ENCODE data around the gene ARHGAP5.
A peak's percentile ranks its signal among the peaks of the same experiment; 100 is the strongest.

The ARHGAP5 gene

DNA sequence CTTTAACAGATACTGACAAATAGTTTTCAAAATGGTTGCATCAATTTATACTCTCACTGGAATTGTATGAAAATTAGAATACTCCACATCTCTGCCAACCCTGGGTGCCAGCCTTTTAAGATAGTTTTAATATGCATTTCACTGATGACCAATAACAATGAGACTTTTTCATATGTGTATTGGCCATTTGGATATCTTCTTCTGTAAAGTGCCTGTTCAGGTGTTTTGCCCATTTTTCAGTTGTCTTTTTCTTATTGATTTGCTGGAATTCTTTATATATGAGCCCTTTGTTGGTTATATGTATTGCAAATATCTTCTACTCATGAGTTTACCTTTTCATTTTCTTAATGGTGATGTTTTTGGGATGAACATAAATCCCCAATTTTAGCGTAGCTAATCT lies 108.0 kb downstream of the ARHGAP5 start:
- DNase-seq: no peak

DNA sequence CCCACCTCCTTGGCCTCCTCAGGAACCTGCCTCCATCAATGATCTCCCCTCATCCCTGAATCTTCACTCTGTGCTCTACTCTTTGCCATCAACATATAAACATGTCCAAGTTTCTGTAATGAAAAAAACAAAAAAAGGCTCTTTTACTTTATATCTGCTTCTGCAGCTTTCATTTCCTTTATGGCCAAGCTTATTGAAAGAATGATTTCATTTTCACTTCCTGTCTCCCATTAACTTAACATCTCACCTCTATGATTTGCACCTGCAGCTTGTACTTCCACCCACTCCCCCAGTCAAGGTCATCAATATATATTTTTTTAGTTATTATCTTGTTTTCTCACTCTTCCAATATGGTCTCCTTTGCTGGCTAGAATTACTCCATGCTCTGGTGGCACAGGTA lies 109.1 kb downstream of the ARHGAP5 start:
- DNase-seq: no peak

DNA sequence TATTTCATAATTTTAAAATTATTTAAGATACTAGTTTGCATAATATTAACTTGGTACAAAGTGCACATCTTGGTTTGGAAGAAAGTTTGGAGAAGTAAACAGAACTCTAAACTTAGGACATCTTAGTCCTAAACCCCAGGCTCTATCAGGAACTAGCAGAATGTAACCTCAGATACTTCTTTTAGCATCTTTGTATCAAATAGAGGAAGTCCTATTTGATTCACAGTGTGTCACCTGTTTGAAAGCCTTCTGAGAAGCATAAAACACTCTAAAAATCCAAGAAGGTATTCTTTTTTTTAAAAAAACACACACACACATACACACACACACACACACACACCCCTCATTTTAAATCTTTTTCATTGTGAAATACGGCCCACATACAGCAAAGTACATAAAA lies 112.7 kb downstream of the ARHGAP5 start:
- no peak for DNase-seq

DNA sequence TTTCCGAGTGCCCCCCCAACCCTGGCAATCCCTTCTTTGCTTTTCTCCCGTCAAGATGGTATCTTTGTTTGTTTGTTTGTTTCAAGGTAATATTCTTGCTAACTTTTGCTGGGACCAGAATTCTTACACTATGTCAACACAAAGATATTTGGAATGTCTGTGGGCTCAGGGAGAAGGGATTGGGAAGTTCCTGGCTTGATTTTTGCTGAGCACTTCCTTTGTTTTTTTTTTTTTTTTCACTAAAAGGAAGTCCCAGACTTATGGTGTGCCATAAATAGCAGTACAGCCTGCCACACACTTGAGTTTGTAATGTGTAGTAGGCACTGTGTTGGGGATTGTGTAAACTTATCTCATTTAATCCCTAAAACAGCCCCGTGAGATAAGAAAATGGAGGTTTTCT lies 113.6 kb downstream of the ARHGAP5 start:
- no peak for DNase-seq

DNA sequence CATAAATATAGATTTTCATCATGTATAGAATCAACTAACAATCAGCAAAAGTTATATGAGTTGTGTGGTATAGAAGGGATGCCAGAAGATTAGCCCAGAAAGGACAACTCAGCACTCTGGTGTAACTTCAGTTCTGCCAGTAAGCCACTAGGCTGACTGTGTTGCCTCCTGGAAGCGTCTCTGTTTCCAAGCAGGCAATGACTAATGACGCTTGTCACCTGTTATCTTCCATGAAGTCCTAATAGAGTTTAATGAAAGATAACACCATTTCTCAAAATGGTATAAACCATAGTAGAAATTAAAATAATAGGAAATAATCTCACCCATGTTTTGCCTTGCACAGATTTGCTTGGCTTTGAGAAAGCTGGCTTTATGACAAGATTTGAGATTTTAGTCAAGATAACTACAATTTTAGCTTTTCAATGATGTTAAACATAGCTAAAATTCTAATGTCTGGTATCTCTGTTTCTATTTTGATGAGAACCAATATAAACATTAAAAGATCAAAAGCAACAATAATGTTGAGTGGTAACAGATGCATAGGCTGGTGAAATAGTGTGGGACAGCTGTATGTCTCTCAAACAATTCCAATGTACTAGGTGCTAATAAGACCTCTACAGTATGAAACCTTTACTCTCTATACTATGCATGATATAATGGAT lies 115.7 kb downstream of the ARHGAP5 start:
- DNase-seq: no peak

DNA sequence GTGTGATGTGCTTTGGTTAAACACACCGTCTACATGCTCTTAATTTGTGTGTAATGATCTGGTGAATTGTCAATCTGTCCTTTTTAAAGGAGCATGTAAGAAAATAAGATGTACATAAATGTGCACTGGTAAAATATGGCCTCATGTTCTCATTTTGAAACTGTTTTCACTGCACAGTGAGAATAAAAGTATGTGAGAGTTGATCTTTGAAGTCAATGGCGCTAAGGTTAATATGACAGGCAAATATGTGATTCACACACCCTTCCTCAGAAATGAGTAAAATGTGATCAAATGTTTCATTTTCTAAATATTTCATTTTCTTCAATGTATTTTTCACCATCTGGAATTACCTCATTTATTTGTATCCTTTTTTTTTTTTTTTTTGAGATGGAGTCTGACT lies 116.4 kb downstream of the ARHGAP5 start:
- no peak for DNase-seq

DNA sequence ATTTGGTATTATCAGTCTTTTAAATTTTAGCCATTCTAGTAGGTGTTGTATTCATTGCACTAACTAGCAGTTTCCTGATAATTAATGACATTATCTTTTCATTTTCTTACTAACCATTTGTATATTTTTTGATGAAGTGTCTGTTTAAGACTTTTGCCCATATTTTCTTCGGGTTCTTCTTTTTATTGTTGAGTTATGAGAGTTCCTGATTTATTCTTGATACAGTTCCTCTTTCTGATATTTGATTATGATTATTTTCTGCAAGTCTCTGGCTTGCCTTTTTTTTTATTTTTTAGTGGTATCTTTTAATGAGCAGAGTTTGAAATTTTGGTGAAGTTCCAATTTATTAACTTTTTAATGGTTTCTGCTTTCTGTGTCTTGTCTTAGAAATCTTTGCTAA lies 118.5 kb downstream of the ARHGAP5 start:
- no peak for DNase-seq

DNA sequence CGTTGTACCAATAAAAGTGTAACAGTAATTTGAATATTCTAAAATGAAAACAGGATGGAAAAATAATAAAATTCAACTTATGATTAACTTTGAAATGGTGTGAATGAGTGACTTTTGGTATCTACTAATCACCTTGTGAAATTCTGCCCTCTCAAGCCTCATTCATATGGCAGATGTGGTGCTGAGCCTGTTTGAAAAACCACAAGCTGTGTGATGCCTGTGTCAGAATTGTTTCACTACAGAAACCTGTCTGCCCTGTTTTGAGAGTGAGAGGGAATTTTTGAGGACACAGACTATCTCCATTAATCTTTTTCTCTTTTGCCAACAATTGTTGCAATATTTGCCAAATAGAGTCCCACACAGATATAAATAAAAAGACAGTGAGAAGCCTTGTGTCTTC lies 120.8 kb downstream of the ARHGAP5 start:
- no peak for DNase-seq

DNA sequence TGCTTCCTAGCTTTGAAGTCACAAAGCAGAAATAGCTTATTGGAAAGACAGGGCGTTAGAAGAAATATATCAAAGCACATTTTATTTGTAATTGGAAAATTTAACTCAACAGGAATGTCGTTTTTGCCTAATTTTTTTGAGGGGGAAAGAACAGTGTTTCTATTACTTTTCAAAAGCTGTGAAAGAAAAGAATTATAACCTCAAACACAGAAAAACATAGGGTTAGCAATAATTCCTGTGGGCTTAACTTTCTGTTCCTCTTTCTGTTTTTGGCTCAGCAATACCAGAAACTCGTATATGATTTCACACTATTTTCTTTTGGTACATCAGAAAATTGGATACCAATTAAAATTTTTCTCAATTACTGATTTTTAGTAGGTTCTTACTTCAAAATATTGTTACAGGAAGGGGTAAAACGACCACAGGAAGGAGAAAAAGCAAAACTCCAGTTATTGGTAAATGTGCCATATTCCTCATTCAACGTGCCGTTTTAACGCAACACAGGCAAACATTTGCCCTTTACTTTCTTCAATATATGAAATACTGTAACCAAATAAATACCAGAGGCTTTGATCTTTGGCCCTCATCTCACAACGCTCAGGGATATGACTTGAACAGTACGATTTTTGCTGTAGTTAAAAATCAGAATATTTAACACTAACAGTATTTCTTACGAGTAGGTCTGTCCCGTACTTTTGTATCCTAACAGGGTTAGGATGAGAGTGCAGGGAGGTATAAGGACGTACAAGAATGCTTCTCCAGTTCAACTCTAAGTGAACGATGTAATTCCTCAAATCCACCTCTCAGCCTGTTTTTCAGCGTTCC lies 123.5 kb downstream of the ARHGAP5 start:
- no peak for DNase-seq

DNA sequence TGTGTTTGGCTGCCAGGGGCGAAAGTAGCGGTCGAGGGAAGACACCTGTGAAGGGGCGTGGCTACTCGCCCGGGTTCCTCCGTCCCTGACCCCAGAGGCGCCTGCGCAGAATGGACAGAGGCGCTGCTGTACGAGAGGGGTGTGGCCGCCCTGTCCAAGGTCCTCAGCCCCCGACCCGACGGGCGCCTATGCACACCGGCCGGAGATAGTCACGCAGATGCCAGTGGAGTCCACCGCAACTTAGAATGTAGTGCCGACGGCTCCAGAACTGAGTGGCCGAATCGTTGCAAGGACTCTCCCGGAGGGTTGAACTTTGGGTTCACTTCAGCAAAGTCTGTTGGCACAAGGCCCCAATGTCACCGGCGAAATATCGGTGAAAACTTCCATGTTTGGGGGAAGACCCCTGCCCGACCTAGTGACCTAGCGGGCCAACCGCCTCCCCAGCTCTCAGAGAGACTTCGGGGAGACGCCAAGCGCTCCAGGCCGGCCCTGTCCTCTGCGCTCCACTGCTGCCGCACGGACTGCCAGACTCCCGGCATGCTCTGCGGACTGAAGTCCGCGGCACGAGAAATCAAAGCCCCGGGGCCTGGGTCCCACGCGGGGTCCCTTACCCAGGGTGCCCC lies 124.2 kb downstream of the ARHGAP5 start:
- peak; percentile 67 for DNase-seq

DNA sequence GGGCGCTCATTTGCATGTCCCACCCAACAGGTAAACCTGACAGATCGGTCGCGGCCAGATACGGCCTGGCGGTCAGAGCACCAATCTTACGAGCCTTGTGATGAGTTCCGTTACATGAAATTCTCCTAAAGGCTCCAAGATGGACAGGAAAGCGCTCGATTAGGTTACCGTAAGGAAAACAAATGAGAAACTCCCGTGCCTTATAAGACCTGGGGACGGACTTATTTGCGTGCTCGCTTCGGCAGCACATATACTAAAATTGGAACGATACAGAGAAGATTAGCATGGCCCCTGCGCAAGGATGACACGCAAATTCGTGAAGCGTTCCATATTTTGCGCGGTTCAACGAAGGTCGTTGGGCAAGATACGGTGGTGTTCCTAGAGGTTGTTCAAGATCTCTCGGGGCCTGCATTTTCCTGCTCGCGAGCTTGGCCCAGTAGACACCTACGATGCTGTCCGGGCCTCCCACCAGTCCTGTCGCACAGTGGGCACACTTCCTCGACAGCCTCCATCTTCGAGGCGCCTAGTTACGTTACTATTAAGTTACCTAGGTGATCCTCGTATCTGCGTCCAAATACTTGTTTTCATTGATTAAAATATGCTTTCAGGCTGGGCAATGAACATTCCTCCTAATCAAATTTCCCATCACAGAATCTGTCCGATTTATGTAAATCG lies 124.8 kb downstream of the ARHGAP5 start, which contains the start of gene RNU6-7:
Gene RNU6-7 (plus strand): TSS at position 230 of the 675 bp plus-strand sequence.
- DNase-seq: peak; percentile 67

DNA sequence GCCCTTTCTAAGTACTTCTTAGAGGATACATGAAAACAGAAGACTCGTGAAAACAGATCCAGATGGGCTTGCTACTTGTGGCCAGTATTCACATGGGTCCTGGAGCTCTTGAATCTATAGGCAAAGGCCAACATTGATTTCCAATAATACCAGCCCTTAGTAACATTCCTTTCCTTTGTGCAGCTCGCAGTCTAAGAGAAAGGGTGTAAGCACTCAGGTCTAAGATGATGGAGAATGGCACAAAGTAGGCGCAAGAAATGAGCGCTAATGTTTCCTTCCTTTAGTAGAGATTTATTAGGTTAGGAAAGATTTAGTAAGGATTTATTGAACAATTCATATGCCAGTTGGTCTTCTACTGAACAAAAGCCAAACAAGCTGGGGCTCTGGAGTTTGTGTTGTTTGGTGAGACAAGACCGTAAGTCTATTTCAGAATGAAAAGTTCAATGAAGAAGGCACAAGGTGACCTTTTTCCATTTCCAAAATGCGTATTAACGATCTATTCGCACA lies 125.4 kb downstream of the ARHGAP5 start:
- DNase-seq: no peak

DNA sequence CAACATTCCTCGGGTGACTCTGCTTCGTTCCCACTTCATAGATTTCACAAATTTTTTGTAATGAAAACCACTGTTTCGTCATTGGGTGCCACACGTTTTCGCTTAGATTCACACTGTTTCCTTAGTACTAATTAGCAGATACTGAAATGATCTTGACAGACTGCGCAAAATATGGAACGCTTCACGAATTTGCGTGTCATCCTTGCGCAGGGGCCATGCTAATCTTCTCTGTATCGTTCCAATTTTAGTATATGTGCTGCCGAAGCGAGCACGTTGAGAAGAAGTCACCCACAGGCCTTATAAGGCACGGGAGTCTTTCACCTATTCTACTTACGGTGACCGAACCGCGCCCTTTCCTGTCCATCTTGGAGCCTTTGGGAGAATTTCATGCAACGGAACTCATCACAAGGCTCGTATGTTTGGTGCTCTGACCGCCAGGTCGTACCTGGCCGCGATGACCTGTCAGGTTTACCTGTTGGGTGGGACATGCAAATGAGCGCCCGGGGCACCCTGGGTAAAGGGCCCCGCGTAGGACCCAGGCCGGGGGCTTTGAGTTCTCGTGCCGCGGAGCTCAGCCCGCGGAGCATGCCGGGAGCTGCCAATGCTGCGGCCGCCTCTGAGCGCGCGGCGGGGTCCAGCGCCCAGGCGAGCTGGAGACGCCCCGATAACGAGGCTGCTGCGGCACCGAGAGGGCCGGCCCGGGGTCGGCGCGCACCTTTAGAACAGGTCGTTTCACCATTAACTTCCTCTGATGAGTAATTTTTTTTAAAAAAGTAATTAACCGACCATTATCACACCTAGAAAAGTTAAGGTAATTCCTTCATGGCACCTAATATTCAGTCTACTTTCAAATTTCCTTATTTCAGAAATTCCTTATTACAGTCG lies 126.1 kb downstream of the ARHGAP5 start, which contains the start of gene RNU6-8:
Gene RNU6-8 (minus strand): TSS at position 272 of the 885 bp plus-strand sequence.
- peak; percentile 69 for DNase-seq

DNA sequence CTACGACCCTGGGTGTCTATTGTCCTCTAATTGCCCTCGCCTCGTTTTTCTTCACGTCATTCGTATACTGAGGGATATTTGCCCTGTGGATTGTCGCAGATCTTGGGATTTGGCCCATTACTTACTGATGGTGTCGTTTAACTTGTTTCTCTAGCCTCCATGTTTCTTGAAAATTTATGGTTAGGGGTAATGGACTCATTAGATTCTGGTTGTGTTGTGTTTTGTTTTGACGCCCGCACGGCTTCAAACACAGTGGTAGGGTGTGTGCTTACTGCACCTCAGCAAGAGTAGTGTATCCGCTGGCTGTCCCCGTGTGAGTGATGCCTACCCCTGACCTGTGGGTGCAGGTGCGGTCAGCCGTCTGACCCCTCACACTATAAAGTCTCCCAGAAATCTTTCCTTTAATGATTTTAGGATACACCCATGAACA lies 126.8 kb downstream of the ARHGAP5 start:
- no peak for DNase-seq

DNA sequence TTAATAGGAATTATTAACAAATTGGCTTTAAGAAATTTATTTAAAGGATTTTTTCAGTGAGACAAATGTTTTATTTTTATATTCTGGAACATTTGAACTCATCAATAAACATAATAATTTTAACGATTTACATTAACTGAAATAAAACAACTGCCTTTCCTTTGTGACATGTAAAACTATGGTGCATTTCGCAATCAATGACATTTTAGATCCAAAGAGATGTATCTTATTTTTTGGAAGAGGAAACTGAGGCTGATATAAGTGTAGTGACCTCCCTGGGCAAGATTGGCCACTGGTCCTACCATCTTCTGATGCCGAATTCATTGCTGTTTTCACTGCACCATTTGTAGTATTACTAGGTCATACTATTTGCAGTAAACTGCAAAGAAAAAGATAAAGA lies 128.4 kb downstream of the ARHGAP5 start:
- no peak for DNase-seq

DNA sequence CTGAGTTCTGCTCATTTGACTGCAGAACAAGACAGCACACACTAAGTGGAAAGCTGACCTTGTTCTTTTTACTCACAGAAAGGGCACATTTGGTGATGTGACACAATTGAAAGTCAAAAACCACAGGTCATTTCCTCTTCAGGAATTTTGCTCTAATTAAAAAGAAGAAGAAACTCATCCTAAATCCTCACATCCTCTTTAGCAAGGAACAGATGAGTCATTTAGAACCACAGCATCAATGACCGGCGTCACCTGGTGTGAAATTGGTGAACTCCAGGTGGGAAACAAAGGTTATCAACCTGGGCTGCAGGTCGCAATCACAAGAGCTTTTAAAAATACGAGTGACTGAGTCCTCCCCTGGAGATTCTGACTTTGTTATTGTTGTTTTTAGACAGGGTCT lies 128.9 kb downstream of the ARHGAP5 start:
- DNase-seq: no peak

DNA sequence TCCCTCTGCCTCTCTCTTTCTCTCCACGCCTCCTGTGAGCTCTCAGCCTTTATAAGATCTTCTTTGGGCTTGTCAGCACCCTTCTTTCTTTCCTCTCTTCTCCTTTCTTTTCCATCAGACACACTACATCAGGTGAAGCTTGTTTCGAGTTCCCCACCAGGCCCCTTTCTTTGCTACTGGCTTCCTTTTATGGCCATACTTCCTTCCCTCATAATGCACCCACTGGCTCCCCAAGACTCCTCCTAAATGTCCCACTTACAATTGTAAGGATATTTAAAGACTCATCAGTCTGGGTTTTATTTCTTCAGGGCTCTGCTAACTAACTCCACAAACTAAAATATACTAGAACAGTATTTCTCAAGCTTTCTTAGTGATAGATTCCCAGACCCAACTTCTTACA lies 129.4 kb downstream of the ARHGAP5 start:
- DNase-seq: no peak

DNA sequence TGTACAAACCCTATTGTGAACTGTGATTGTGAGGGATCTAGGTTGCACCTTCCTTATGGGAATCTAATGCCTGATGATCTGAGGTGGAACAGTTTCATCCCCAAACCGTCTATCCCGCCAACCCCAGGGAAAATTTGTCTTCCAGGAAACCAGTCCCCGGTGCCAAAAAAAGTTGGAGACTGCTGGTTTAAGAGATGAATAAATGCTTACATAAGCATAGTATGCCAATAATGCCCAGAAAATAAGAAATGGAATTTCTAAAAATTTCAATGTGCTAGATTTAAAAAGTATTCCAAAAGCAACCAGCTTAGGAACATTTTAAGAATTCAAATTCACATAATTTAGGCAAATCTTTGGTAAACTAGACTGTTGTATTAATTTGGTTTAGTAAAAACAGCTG lies 131.4 kb downstream of the ARHGAP5 start:
- DNase-seq: no peak
